ELF-1 (cell line): ENCODE results near the gene PHF21A.
A peak's percentile ranks its signal among the peaks of the same experiment; 100 is the strongest.
"Not testable (repeated sequence)": the region's sequence is repeated elsewhere in the genome, so short reads cannot be mapped to it uniquely, and the experiment has no call there.

Experiments
- DNase-seq: peaks from one replicate; pipeline ENCODE4 v3.0.0-alpha.2; 2016; ENCODE audit warnings: low read depth, low spot score

The PHF21A gene

GRCh38 chr11:46120346-46121300 is 631 bp downstream of the PHF21A start:
- peak; percentile 85 for DNase-seq

DNA sequence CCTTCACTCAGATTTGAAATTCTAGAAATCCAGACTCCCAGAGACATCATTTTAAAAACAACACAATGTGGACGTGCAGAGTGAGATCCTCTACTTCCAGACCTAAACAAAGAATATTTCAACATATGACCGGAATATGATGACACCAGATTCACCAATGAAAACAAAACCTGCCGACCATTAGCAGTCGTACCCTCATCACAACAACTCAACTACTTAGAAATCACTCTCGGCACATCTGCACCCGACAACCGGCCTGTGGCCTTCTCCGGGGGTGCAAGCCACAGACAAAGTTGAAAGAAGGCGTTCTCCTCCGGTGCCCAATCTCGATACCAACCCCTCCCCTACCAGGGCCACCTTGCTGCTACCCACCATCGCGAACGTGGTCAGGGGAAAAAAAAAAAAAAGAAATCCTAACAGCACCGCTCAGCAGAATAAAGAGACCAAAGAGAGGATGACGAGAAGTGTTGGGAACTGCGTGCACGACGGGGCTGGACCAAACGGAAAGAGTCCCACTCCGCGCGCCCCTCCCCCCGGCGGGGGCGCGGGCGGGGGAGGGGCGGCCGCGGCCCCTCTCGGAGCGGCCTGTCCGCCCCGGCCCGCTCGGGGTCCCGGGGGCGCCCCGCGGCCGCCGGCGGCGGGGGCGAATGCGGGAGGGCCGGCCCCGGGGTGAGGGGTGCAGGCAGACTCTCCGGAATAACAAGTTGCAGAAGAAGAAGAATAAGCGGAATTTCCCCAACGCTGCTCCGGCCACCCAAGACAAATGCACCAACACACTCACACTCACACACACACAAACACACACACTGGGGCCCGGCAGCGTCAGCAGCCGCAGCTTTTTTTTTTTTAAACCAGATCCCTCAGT is 1.7 kb downstream of the PHF21A start:
- DNase-seq = peak; percentile 37

GRCh38 chr11:46118702-46119351 is 2.4 kb downstream of the PHF21A start:
- no peak for DNase-seq

DNA sequence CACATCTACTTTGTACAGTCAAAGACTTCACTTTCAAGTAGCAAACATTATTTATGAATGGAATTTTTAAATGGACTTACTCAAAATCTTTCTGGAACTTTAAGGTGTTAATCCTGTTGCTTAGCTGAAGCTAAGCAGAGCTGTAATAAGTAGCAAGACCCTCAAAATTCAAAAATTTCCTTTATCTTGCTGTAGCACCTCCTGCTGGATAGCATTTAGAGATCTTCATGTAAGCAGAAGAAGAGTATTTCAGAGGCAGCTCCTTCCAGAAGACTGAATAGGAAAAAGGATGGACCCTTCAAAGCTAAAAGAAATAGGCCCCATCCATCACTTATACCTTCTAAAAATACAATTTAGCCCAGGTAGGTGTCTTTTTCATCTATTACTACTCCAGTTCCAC is 3.4 kb downstream of the PHF21A start:
- DNase-seq = no peak

DNA sequence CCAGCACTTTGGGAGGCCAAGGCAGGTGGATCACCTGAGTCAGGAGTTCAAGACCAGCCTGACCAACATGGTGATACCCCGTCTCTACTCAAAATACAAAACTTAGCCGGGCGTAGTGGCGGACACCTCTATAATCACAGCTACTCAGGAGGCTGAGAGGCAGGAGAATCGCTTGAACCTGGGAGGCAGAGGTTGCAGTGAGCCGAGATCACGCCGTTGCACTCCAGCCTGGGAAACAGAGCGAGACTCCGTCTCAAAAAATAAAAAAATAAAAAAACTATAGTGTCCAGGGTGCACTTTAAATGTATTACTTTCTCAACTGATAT is 4.6 kb downstream of the PHF21A start:
- DNase-seq = not testable (repeated sequence)

GRCh38 chr11:46116007-46116711 is 5.1 kb downstream of the PHF21A start:
- no peak for DNase-seq

GRCh38 chr11:46114961-46115360 is 6.3 kb downstream of the PHF21A start:
- DNase-seq = no peak

- no peak for DNase-seq
Measured at GRCh38 chr11:46114378-46114777, 6.9 kb downstream of the PHF21A start.

DNA sequence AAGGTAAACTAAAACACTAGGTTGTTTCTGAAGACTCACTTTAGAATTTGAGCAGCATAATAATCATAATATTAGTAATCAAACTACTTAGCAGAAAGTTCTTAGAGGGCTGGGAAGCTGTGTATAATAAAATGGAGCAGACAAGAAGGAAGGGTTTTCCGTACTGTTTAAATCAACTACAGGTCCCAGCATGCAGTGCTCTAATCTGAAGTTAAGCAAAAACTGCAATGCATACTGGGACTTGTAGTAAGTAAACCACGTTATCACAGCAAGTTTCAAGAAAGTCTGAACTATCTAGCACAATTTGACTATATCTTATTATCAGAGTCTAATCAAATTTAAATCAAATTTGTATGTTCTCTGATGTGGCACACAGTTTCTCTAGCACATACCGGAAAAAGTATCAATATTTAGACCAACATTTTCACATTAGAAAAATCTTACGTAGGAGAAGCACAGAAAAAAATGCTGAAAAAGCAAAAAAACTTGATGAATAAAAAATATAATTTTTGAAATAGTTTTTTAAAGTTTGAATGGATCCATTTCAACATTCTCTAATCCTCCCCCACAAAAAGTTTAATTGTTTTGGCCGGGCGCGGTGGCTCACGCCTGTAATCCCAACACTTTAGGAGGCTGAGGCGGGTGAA is 8.2 kb downstream of the PHF21A start:
- no peak for DNase-seq

GRCh38 chr11:46108751-46109150 is 12.5 kb downstream of the PHF21A start:
- no peak for DNase-seq

DNA sequence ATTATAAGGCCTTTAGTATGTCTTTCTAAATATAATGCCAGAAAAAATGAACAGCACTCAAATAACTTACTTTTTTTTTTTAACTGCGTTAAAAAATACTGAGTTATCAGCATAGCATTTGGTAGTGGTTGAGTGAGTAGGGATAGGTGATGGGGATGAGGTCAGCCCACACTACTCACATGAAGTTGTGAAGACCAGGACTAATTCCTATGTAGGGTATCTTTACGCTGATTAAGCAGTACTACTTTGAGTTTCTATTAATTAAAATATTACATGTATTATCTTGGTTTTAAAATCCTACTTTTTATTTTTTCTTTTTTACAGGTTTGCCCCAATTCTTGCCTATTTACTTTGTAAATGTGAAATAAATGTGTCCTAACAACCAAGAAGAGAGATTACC is 13.5 kb downstream of the PHF21A start:
- no peak for DNase-seq

DNA sequence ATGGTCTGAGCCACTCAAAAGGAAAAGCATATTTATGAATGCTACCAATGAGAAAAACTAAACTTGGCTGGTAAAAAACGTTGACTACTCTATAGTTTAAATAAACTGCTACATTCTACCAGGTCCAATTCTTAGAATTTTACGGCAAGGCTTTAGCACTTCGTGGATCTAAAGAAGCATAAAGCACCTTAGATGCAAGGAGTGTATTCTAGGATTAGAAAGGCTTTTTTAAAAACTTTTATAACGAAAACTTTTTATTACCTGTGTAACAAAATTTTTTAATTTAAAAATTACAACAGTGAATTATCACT is 13.9 kb downstream of the PHF21A start:
- no peak for DNase-seq

GRCh38 chr11:46106530-46107407 is 14.5 kb downstream of the PHF21A start:
- DNase-seq = no peak

DNA sequence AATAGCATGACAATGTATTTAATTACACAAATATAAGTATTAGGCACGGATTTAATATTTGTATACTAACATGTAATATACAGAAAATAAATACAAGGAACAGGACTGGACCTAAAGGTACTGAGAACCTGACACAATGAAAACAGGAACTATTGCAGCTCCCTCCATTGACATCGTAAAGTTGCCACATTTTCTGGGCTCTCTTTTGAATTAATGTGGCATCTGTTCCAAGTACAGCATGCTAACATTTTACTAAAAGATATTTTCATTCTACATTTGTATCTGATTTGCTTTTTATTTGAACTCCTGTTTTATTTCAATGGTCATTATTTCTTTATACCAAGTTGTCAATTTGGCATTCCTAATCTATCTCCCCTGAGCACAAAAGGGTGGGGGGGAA is 15.3 kb downstream of the PHF21A start:
- DNase-seq = no peak

GRCh38 chr11:46105134-46105628 is 16.1 kb downstream of the PHF21A start:
- peak; percentile 10 for DNase-seq

GRCh38 chr11:46102843-46103242 is 18.4 kb downstream of the PHF21A start:
- no peak for DNase-seq

DNA sequence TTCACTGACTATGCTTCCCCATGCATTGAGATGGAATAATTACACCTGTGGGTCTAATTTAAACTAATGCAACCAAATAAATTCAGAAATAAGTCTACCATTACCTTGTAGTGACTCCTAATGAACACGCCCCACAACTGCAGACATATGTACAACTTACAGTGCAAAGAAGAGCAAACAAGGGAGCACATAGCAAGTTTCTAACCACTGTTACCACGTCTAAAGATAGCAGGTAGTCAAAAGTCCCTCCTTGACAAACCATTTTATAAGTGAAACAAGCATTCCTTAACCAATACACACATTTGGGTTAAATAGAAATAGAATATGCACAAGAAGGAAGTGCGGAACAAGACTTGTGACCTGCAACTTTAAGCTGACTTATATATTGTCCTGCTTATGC is 20.6 kb downstream of the PHF21A start:
- no peak for DNase-seq

GRCh38 chr11:46099963-46100316 is 21.3 kb downstream of the PHF21A start:
- no peak for DNase-seq

DNA sequence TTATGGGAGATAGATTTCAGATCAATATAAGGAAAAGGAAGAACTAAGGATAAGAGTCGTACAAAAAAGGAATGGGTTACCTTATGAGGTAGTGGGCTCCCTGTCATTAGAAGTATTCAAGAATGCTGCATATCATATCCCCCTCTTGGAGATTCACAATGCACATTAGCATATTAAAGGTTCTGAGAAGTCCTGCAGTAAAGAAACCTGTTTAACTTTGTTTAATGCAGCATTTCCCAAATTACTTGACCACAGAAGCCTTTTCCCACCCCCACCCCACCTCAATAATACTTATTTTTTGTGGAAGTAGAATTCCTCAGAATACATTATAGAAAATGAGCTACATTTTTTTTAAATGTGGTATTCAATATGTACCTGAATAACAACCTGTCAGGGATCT is 30.9 kb downstream of the PHF21A start:
- DNase-seq = no peak

DNA sequence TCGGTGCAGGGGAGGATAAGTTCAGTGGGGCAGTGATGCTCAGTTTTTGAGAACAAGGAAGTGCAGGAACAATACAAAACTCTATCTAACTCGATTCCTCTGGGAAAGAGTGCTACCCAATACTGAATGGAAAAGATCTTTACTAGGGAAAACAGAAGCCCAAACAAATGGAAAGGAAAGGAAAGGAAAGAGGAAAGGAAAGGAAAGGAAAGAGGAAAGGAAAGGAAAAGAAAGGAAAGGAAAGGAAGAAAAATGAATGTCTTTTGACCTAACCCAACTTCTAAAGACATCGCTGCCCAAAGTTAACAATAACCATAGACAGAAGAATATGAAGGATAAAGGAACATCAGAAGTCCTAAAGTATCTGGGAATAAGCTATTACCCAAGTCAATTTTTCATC is 41.6 kb downstream of the PHF21A start:
- DNase-seq = no peak
